ENCODE data around the gene NTMT1.

- TF ChIP-seq SIN3A (IDR thresholded peaks at IDR 0.05; ENCODE audit: borderline replicate concordance in 2 of 2, control insufficient read depth in 1 of 2, low read depth in 2 of 2, low read length in 2 of 2) = no peak
- no peak for TF ChIP-seq PTBP1 (IDR thresholded peaks at IDR 0.05; ENCODE audit: low read depth, low read length)
- TF ChIP-seq HNRNPH1 (optimal IDR thresholded peaks at IDR 0.05; ENCODE audit: low read depth, low read length) = no peak
These were observed 5.9 kb upstream of the NTMT1 start for GRCh38 chr9:129619787-129620668.

Data from K562 (cell line).